ENCODE measurements around the gene HRAS.
"Not testable (repeated sequence)": the region's sequence is repeated elsewhere in the genome, so short reads cannot be mapped to it uniquely, and the experiment has no call there.

The HRAS gene

DNA sequence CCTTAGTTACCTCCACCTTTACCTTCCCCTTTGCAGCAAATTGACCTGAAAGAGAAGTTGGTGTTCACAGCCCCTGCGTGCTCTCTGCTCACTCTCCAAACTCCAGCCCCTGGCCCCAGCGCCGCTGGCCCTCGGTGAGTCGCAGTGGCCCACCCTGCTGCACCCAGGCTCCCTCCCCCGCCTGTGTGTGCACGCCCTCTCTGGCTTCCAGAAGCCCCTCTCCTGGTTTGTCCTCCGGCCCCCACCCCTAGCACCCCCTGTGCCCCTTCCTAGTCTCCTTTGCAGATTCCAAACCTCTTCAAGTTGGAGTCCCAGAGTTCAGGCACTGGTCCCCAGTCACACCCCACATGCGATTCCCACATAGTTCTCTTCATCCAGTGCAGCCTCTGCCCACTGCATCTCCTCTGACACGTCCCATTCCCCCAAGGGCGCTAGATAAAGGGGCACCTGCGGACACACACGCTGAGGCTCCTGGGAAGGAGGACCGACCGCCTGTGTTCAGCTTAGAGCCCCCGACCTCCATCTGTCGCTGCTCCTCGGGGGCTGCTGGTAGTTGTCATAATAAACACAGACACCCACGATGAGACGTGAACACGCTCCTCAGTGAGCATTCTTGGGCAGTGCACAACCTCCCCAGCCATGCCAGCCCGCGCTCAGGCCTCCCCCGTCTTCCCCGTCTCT lies 39.4 kb upstream of the HRAS start:
- Mint-ChIP-seq H3K27ac (peak overlapping the region; percentile 53), H3K36me3 (ENCODE audit: low read depth) (no peaks in the 10 kb centered on the region), H3K9me3 (no peaks in the 10 kb centered on the region), H3K27me3 (ENCODE audit: low read depth, poor library complexity) (peaks cover 4% of the 10 kb centered on the region), H3K4me1 (peaks cover 66% of the 10 kb centered on the region), H3K4me3 (peak overlapping the region; percentile 90)
- DNase-seq = no peak
- TF ChIP-seq, protein P1, sequence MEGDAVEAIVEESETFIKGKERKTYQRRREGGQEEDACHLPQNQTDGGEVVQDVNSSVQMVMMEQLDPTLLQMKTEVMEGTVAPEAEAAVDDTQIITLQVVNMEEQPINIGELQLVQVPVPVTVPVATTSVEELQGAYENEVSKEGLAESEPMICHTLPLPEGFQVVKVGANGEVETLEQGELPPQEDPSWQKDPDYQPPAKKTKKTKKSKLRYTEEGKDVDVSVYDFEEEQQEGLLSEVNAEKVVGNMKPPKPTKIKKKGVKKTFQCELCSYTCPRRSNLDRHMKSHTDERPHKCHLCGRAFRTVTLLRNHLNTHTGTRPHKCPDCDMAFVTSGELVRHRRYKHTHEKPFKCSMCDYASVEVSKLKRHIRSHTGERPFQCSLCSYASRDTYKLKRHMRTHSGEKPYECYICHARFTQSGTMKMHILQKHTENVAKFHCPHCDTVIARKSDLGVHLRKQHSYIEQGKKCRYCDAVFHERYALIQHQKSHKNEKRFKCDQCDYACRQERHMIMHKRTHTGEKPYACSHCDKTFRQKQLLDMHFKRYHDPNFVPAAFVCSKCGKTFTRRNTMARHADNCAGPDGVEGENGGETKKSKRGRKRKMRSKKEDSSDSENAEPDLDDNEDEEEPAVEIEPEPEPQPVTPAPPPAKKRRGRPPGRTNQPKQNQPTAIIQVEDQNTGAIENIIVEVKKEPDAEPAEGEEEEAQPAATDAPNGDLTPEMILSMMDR (IDR thresholded peaks at IDR 0.05) = no peak

DNA sequence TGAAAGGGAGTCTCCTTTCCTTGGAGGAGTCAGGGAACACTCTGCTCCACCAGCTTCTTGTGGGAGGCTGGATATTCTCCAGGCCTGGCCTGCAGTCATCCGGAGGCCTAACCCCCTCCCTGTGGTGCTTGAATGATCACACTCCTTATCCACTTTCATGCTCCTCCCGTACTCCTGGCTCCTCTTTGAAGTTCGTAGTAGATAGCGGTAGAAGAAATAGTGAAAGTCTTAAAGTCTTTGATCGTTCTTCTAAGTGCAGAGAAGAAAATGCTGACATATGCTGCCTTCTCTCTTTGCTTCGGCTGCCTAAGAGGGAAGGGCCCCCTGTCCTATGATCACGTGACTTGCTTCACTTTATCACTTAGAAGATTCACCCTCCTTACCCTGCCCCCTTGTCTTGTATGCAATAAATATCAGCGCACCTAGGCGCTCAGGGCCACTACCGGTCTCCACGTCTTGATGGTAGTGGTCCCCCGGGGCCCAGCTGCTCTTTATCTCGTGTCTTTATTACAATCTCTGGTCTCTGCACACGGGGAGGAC lies 38.7 kb upstream of the HRAS start:
- peaks cover 61% of the 10 kb centered on the region for H3K4me1 Mint-ChIP-seq
- not testable (repeated sequence) for H3K36me3 Mint-ChIP-seq (ENCODE audit: low read depth); DNase-seq; H3K27me3 Mint-ChIP-seq (ENCODE audit: low read depth, poor library complexity); H3K9me3 Mint-ChIP-seq
- H3K27ac Mint-ChIP-seq = peak overlapping the region; percentile 53
- peak overlapping the region; percentile 90 for H3K4me3 Mint-ChIP-seq

DNA sequence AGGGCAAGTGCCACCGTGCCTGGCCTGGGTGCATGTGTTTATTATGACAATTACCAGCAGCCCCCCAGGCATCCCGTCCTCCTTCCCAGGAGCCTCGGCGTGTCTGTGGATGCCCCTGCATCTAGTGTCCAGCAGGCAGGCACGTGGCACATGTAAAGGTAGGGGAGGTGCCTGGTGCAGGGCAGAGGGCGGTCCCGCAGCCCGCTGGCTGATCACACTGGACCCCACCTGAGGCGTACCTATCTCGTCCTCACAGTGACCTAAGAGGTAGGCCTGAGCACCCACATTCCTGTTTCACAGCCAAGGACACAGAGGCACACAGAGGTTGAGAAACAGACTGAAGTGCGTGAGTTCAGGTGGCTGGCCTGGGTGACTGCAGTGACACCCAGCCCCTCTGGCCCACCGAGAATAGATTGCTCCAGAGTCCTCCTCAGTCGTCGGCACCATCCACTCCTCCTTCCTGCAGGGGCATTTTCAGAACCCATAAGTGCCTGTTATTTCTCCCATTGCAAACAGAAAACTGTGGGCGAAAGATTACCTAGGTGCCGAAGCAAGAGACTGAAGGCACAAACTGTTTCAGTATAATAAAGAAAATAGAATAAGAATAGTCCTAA lies 37.9 kb upstream of the HRAS start:
- H3K27ac Mint-ChIP-seq = no peak overlapping the region
- H3K36me3 Mint-ChIP-seq (ENCODE audit: low read depth) = no peaks in the 10 kb centered on the region
- H3K4me1 Mint-ChIP-seq = peaks cover 52% of the 10 kb centered on the region
- no peak for DNase-seq
- TF ChIP-seq, protein P1 (IDR thresholded peaks at IDR 0.05) = no peak
- peak overlapping the region; percentile 90 for H3K4me3 Mint-ChIP-seq
- H3K27me3 Mint-ChIP-seq (ENCODE audit: low read depth, poor library complexity) = peaks cover 4% of the 10 kb centered on the region
- H3K9me3 Mint-ChIP-seq = no peaks in the 10 kb centered on the region

DNA sequence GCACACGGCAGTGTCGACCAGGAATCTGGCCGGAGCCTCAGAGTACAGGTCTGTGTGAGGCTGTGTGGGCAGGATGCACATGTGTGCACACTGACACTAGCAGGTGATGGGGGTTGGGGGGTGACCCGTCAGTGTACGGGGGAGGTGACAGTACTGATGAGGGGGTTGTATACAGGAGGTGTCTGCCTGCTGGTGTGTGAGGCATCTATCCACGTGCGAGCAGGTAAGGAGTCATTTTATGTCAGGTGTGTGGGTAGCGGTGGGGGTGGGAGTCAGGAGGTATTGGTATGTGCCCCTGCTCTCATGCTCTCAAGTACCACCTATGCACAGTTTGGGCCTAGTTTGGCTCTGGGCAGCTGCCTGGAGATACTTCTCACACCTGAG lies 36.4 kb upstream of the HRAS start:
- DNase-seq = no peak
- H3K4me3 Mint-ChIP-seq = no peak overlapping the region
- no peaks in the 10 kb centered on the region for H3K9me3 Mint-ChIP-seq
- H3K36me3 Mint-ChIP-seq (ENCODE audit: low read depth) = no peaks in the 10 kb centered on the region
- H3K27me3 Mint-ChIP-seq (ENCODE audit: low read depth, poor library complexity) = peaks cover 4% of the 10 kb centered on the region
- H3K4me1 Mint-ChIP-seq = peaks cover 50% of the 10 kb centered on the region
- TF ChIP-seq, protein P1 (IDR thresholded peaks at IDR 0.05) = no peak
- no peak overlapping the region for H3K27ac Mint-ChIP-seq

DNA sequence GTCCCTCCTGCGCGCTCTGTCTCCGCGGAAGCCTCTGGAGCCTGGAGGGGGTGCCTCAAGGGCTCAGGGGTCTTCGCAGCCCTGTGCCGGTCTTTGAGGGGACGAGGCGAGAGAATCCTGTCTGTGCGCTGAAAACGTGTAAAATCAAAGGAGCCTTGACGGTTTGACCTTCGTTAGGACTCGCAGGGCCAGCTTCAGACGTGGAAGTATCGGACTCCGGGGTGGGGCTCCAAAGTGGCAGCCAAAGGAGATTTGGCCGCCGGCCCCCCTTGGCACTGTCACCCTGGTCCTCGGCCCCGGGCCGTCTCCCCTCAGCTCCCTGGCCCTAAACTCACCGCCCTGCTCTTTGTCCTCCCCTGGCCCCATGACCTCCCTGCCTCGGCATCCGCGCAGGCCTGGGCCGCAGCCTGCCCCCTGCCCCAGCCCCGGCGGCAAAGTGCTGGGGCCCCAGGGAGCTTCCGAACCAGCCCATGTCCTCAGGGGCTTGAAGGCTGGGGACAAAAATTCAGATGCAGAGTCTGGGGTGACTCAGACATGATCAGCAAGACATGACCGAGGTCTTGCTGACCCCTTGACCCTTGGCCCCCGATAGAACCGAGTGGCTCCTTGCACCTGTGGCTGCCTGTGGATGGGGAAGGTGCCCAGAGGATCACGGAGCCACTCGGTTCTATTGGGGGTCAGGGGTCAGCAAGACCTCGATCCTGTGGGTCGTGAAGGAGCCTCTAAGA lies 33.9 kb upstream of the HRAS start:
- Mint-ChIP-seq H3K36me3 (ENCODE audit: low read depth) (no peaks in the 10 kb centered on the region), H3K4me1 (peaks cover 42% of the 10 kb centered on the region), H3K9me3 (no peaks in the 10 kb centered on the region), H3K27me3 (ENCODE audit: low read depth, poor library complexity) (no peaks in the 10 kb centered on the region), H3K4me3 (peak overlapping the region; percentile 80), H3K27ac (peak overlapping the region; percentile 42)
- TF ChIP-seq, protein P1 (IDR thresholded peaks at IDR 0.05) = no peak
- no peak for DNase-seq

All from nephron progenitor cell (in vitro differentiated cells).